HCT116 (cell line): Measurements from ENCODE around the gene ACAT2. TPM values are rescaled to one million over a fixed set of nuclear protein-coding genes. Genes with fewer than 3 reads are reported as not detected.

Experiments
- ATAC-seq: fragments of 200-7000 bp; cut with Tn5 transposase; 2 replicates; pipeline ENCODE4 v1.9.1; 2020; ENCODE audit warnings: mild to moderate bottlenecking, moderate library complexity
- BruUV-seq: library from RNA; stranded (reverse); fragments of 400-500 nt; replicated peaks from 2 replicates; lab custom pipeline; 2021; lab: Mats Ljungman, UMichigan
- CTCF ChIA-PET: fragments of 300-600 bp; sonication (Branson Sonifier 250); formaldehyde crosslinking; loops from one replicate; lab custom pipeline; 2021; ENCODE audit warnings: antibody characterized with exemption; lab: Charles Lee
- POLR2A ChIA-PET: fragments of 300-600, 350-600 bp; sonication (Branson Sonifier 250); formaldehyde crosslinking; loops from one replicate; lab custom pipeline; 2021; ENCODE audit warnings: antibody characterized with exemption; lab: Charles Lee
- RAD21 ChIA-PET, 2 experiments: fragments of 300-600 bp; sonication (Branson Sonifier 250); formaldehyde crosslinking; loops; one replicate each; lab custom pipeline; 2023; ENCODE audit warnings: low total read pairs in 2 of 2; ENCODE audit not compliant: uncharacterized antibody in 2 of 2, unreplicated experiment in 2 of 2, low non-redundant PET in 1 of 2; lab: Charles Lee
- DNase-seq: peaks from one replicate; pipeline ENCODE4 v3.0.0-alpha.2; 2010; ENCODE audit warnings: low read depth, low spot score
- H2AFZ ChIP-seq: fragments of 200-600 bp; shearing (Covaris generic), sonication (generic); 2 replicates; pipeline ENCODE4 v1.6.1; 2017; ENCODE audit warnings: low read depth, mixed run types, mixed read lengths, antibody characterized with exemption, low read length; ENCODE audit not compliant: poor library complexity, severe bottlenecking
- H3K27ac ChIP-seq: 2 replicates; pipeline ENCODE4 v1.5.1; 2012; ENCODE audit warnings: low read depth, low read length
- H3K27me3 ChIP-seq: fragments of 200-600 bp; sonication (generic); 2 replicates; pipeline ENCODE4 v1.6.1; 2016; ENCODE audit warnings: mixed run types, low read length, mixed read lengths; ENCODE audit not compliant: insufficient read depth
- H3K36me3 ChIP-seq, 2 experiments: fragments of 200-500 bp in 1 of 2; fragments of 200-600 bp in 1 of 2; sonication (Bioruptor generic) in 1 of 2; sonication (generic) in 1 of 2; 2 replicates each; pipeline versions ENCODE4 v1.5.1 to v1.6.1; 2014 to 2016; ENCODE audit warnings: low read length in 2 of 2, inconsistent platforms in 1 of 2, mixed read lengths in 1 of 2, mixed run types in 1 of 2; ENCODE audit not compliant: insufficient read depth in 2 of 2, control insufficient read depth in 1 of 2
- H3K4me1 ChIP-seq, 2 experiments: fragments of 200-600 bp in 1 of 2; sonication (generic) in 1 of 2; 2 replicates each; pipeline versions ENCODE4 v1.5.1 to v1.6.1; 2012 to 2017; ENCODE audit warnings: low read length in 2 of 2, inconsistent platforms in 1 of 2, mild to moderate bottlenecking in 1 of 2, mixed read lengths in 1 of 2, mixed run types in 1 of 2, moderate library complexity in 1 of 2; ENCODE audit not compliant: insufficient read depth in 2 of 2, control insufficient read depth in 1 of 2
- H3K4me2 ChIP-seq: fragments of 200-600 bp; sonication (generic); 2 replicates; pipeline ENCODE4 v1.6.1; 2017; ENCODE audit warnings: mixed run types, low read length, mixed read lengths
- H3K4me3 ChIP-seq, 2 experiments: fragments of 200-600 bp in 1 of 2; sonication (generic) in 1 of 2; replicated peaks in 1 of 2; 2 replicates each; pipeline ENCODE4 v1.5.1; 2011 to 2016; ENCODE audit warnings: low read length in 2 of 2, control low read depth in 1 of 2, low read depth in 1 of 2, mild to moderate bottlenecking in 1 of 2, mixed read lengths in 1 of 2, mixed run types in 1 of 2
- H3K79me2 ChIP-seq: fragments of 200-600 bp; sonication (generic); 2 replicates; pipeline ENCODE4 v1.6.1; 2017; ENCODE audit warnings: mild to moderate bottlenecking, mixed run types, low read length, moderate library complexity, mixed read lengths; ENCODE audit not compliant: insufficient read depth
- H3K9ac ChIP-seq: fragments of 200-600 bp; sonication (generic); 2 replicates; pipeline ENCODE4 v1.6.1; 2016; ENCODE audit warnings: low read length, mixed read lengths
- H3K9me2 ChIP-seq: fragments of 200-600 bp; sonication (generic), shearing (Covaris generic); 2 replicates; pipeline ENCODE4 v1.6.1; 2017; ENCODE audit warnings: mixed run types, mild to moderate bottlenecking, moderate library complexity; ENCODE audit not compliant: insufficient read depth
- H3K9me3 ChIP-seq, 2 experiments: fragments of 200-500 bp in 1 of 2; fragments of 200-600 bp in 1 of 2; sonication (Bioruptor generic) in 1 of 2; sonication (generic) in 1 of 2; 2 replicates each; pipeline ENCODE4 v1.6.1; 2014 to 2017; ENCODE audit warnings: low read length in 2 of 2, mixed read lengths in 2 of 2, inconsistent platforms in 1 of 2, low read depth in 1 of 2, mild to moderate bottlenecking in 1 of 2, mixed run types in 1 of 2, moderate library complexity in 1 of 2; ENCODE audit not compliant: control insufficient read depth in 1 of 2, insufficient read depth in 1 of 2
- H4K20me1 ChIP-seq: fragments of 200-600 bp; sonication (generic), shearing (Covaris generic); 2 replicates; pipeline ENCODE4 v1.6.1; 2017; ENCODE audit warnings: mixed run types, mild to moderate bottlenecking, moderate library complexity; ENCODE audit not compliant: insufficient read depth
- ELF1 ChIP-seq: IDR thresholded peaks from 2 replicates; pipeline ENCODE4 v1.6.1; 2012; ENCODE audit warnings: low read depth, borderline replicate concordance
- EZH2phosphoT487 ChIP-seq: fragments of 200-600 bp; IDR thresholded peaks from 2 replicates; pipeline ENCODE4 v1.6.1; 2018; ENCODE audit warnings: antibody characterized with exemption, borderline replicate concordance
- JUND ChIP-seq: IDR thresholded peaks from 2 replicates; pipeline ENCODE4 v1.6.1; 2012
- POLR2AphosphoS5 ChIP-seq: IDR thresholded peaks from 2 replicates; pipeline ENCODE4 v1.6.1; 2011; ENCODE audit warnings: mild to moderate bottlenecking, low read depth, low read length, moderate library complexity
- SIN3A ChIP-seq: IDR thresholded peaks from 2 replicates; pipeline ENCODE4 v1.6.1; 2012; ENCODE audit warnings: low read depth
- SP1 ChIP-seq: IDR thresholded peaks from 2 replicates; pipeline ENCODE4 v1.6.1; 2012; ENCODE audit warnings: low read depth
- SRF ChIP-seq: IDR thresholded peaks from 2 replicates; pipeline ENCODE4 v1.6.1; 2012; ENCODE audit warnings: low read depth
- ZBTB33 ChIP-seq: IDR thresholded peaks from 2 replicates; pipeline ENCODE4 v1.6.1; 2011; ENCODE audit warnings: mild to moderate bottlenecking, low read length, moderate library complexity; ENCODE audit not compliant: insufficient replicate concordance; ENCODE audit errors: extremely low read depth
- ZFX ChIP-seq: fragments of 450-650 bp; IDR thresholded peaks from 2 replicates; pipeline ENCODE4 v1.6.1; 2017
- ZNF274 ChIP-seq: fragments of 200-500 bp; sonication (Bioruptor generic); IDR thresholded peaks from 2 replicates; pipeline ENCODE4 v1.6.1; 2014; ENCODE audit warnings: mild to moderate bottlenecking, low read depth, low read length, inconsistent platforms
- intact Hi-C: fragments of 100-400 bp; cut with micrococcal nuclease; formaldehyde crosslinking; loops from 2 replicates; pipeline ENCODE4 v1.10.0; 2022
- total RNA-seq: library from RNA; stranded (reverse); gene quantifications from one replicate; pipeline ENCODE4 v1.2.1, GENCODE V29; 2021; ENCODE audit not compliant: unreplicated experiment
- TF ChIP-seq, protein P1 (sequence below): IDR thresholded peaks from 2 replicates; pipeline ENCODE4 v1.6.1; 2012
- TF ChIP-seq, protein P2 (sequence below), 3 experiments: fragments of 200-600 bp in 1 of 3; sonication (generic) in 1 of 3; IDR thresholded peaks in 2 of 3; conservative IDR thresholded peaks in 1 of 3; 2 replicates each; pipeline ENCODE4 v1.5.1; 2012 to 2017; ENCODE audit warnings: low read depth in 2 of 3, low read length in 2 of 3, antibody characterized with exemption in 1 of 3, borderline replicate concordance in 1 of 3, control low read depth in 1 of 3, mild to moderate bottlenecking in 1 of 3, mixed read lengths in 1 of 3, mixed run types in 1 of 3, moderate library complexity in 1 of 3; ENCODE audit not compliant: insufficient read depth in 1 of 3

ACAT2 gene
- total RNA-seq, 1 experiment from 2014 or later = 41.6 TPM

- peaks cover 28% of the 10 kb centered on the region; the same call in 1 of the 2 replicates for H4K20me1 ChIP-seq
- peaks cover 0 to 11% of the 10 kb centered on the region in 2 experiments; a peak in 2 of 4 replicates for H3K4me1 ChIP-seq
- no peaks in the 10 kb centered on the region for H3K9me3 ChIP-seq
- ChIA-PET POLR2A (interaction anchor here (1.4 kb wide), 1 partner anchor 12 kb away, joined by 8 read pairs; the partner anchor contains the start of gene TCP1), RAD21 (no interaction called here), CTCF (no interaction called here)
- BruUV-seq = no TSS peak
- no peak overlapping the region for H3K27ac ChIP-seq
- H3K4me2 ChIP-seq = no peak overlapping the region; the same call in 1 of the 2 replicates
- TF ChIP-seq ZFX (no peak), POLR2AphosphoS5 (0 out of 2 replicates have a peak, but pooled peaks have one; percentile 32)
- H3K79me2 ChIP-seq = peaks cover 32% of the 10 kb centered on the region
- no peak overlapping the region for H2AFZ ChIP-seq
- no peak overlapping the region for H3K9ac ChIP-seq
- H3K4me3 ChIP-seq = no peak overlapping the region
- ATAC-seq (peak; percentile 43), DNase-seq (no peak)
- H3K27me3 ChIP-seq = no peaks in the 10 kb centered on the region
- peaks cover 40 to 50% of the 10 kb centered on the region in 2 experiments for H3K36me3 ChIP-seq
- no peaks in the 10 kb centered on the region for H3K9me2 ChIP-seq
- intact Hi-C loops = no loop called here
These were observed 15.5 kb downstream of the ACAT2 start for GRCh38 chr6:159777240-159777904.

- ChIA-PET POLR2A (interaction anchor here (1.4 kb wide), 1 partner anchor 11 kb away, joined by 8 read pairs; the partner anchor contains the start of gene TCP1), CTCF (no interaction called here), RAD21 (no interaction called here)
- BruUV-seq = no TSS peak
- peaks cover 40% of the 10 kb centered on the region for H3K79me2 ChIP-seq
- H3K9me3 ChIP-seq = no peaks in the 10 kb centered on the region
- intact Hi-C loops = no loop called here
- no peak overlapping the region for H2AFZ ChIP-seq
- H3K9me2 ChIP-seq = no peaks in the 10 kb centered on the region
- H3K9ac ChIP-seq = no peak overlapping the region
- DNase-seq (no peak), ATAC-seq (no peak)
- peaks cover 0 to 11% of the 10 kb centered on the region in 2 experiments; a peak in 2 of 4 replicates for H3K4me1 ChIP-seq
- H3K27me3 ChIP-seq = no peaks in the 10 kb centered on the region
- H3K27ac ChIP-seq = no peak overlapping the region
- no peak overlapping the region for H3K4me3 ChIP-seq
- H4K20me1 ChIP-seq = peaks cover 35% of the 10 kb centered on the region; the same call in 1 of the 2 replicates
- no peak overlapping the region for H3K4me2 ChIP-seq
- peaks cover 46 to 58% of the 10 kb centered on the region in 2 experiments for H3K36me3 ChIP-seq
- TF ChIP-seq POLR2AphosphoS5 (no peak), ELF1 (no peak), SIN3A (no peak), JUND (no peak), SRF (no peak), ZBTB33 (no peak), SP1 (no peak), EZH2phosphoT487 (no peak), ZNF274 (no peak)
- TF ChIP-seq, protein P1, sequence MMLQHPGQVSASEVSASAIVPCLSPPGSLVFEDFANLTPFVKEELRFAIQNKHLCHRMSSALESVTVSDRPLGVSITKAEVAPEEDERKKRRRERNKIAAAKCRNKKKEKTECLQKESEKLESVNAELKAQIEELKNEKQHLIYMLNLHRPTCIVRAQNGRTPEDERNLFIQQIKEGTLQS = no peak
- TF ChIP-seq, protein P2, sequence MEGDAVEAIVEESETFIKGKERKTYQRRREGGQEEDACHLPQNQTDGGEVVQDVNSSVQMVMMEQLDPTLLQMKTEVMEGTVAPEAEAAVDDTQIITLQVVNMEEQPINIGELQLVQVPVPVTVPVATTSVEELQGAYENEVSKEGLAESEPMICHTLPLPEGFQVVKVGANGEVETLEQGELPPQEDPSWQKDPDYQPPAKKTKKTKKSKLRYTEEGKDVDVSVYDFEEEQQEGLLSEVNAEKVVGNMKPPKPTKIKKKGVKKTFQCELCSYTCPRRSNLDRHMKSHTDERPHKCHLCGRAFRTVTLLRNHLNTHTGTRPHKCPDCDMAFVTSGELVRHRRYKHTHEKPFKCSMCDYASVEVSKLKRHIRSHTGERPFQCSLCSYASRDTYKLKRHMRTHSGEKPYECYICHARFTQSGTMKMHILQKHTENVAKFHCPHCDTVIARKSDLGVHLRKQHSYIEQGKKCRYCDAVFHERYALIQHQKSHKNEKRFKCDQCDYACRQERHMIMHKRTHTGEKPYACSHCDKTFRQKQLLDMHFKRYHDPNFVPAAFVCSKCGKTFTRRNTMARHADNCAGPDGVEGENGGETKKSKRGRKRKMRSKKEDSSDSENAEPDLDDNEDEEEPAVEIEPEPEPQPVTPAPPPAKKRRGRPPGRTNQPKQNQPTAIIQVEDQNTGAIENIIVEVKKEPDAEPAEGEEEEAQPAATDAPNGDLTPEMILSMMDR (IDR thresholded peaks at IDR 0.05 in 2 of 3, conservative IDR thresholded peaks at IDR 0.05 in 1 of 3; ENCODE audit: borderline replicate concordance in 1 of 3, insufficient read depth in 1 of 3, low read depth in 2 of 3, low read length in 2 of 3) = no peak
These were observed 16.3 kb downstream of the ACAT2 start for GRCh38 chr6:159778131-159778530.
